ENCODE measurements around the gene GPX8.

The GPX8 gene

DNA sequence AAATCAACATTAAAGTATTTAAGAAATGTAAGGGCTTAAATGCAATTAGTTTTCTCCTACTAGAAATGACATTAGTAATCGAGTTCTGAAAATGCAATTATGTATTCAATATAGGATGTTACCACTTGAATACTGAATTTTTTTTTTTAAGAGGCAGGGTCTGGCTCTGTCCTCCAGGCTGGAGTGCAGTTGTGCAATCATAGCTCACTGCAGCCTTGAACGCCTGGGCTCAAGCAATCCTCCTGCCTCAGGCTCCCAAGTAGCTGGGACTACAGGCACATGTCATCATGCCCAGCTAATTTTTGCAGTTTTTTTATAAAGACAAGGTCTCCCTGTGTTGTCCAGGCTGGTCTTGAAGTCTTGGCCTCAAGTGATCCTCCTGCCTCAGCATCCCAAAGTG lies 11.5 kb downstream of the GPX8 start:
- TF ChIP-seq PPARA (CRISPR knock-in tag; IDR thresholded peaks at IDR 0.05; ENCODE audit: borderline replicate concordance): no peak
- ATAC-seq: no peak

DNA sequence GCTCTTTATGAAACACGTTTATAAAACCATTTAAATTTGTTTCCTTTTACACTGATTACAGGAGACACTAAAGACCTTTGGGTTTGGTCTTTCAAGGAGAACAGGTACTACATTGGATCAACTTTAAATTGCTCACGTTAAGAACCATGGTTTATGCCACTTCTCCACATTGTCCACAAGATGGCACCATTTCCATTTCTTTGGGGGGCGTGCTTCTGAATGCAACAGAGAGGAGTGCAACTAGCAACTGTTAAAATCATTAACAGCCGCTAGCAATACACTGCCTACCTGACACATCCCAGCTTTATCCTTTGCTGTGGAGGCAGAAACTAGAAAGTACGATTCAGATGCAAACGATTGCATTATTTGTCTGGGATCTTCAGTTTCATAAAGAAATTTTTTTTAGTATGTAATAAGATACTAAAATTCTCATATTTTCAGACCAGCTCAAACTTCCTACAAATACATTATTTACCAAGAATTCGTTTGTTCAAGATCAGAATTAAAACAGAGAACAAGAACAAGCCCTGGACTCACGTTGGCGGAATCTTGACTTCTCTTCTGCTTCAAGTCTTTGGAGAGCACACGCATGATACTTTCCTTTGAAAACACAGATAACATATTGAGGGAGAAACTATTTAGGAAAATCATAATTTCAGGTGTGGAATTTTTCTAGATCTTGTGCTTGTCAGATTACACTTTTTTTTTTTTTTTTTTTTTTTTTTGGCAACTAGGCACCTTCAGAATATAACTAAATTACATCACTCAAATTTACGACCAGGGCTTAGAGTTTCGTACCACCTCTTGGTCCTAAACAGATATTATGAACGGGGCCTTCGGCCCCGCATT lies 12.3 kb downstream of the GPX8 start:
- TF ChIP-seq ZNF70 (CRISPR knock-in tag; IDR thresholded peaks at IDR 0.05): no peak
- TF ChIP-seq, protein P1, sequence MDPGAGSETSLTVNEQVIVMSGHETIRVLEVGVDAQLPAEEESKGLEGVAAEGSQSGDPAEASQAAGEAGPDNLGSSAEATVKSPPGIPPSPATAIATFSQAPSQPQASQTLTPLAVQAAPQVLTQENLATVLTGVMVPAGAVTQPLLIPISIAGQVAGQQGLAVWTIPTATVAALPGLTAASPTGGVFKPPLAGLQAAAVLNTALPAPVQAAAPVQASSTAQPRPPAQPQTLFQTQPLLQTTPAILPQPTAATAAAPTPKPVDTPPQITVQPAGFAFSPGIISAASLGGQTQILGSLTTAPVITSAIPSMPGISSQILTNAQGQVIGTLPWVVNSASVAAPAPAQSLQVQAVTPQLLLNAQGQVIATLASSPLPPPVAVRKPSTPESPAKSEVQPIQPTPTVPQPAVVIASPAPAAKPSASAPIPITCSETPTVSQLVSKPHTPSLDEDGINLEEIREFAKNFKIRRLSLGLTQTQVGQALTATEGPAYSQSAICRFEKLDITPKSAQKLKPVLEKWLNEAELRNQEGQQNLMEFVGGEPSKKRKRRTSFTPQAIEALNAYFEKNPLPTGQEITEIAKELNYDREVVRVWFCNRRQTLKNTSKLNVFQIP (CRISPR knock-in tag; IDR thresholded peaks at IDR 0.05; ENCODE audit: borderline replicate concordance, low read depth): no peak
- TF ChIP-seq PPARA (CRISPR knock-in tag; IDR thresholded peaks at IDR 0.05; ENCODE audit: borderline replicate concordance): no peak
- no peak for TF ChIP-seq TCF4 (CRISPR knock-in tag; IDR thresholded peaks at IDR 0.05; ENCODE audit: borderline replicate concordance)
- TF ChIP-seq TOX (CRISPR knock-in tag; IDR thresholded peaks at IDR 0.05; ENCODE audit: borderline replicate concordance): no peak
- no peak for TF ChIP-seq ZNF565 (CRISPR knock-in tag; conservative IDR thresholded peaks at IDR 0.05; ENCODE audit: low read depth)
- TF ChIP-seq, protein P2, sequence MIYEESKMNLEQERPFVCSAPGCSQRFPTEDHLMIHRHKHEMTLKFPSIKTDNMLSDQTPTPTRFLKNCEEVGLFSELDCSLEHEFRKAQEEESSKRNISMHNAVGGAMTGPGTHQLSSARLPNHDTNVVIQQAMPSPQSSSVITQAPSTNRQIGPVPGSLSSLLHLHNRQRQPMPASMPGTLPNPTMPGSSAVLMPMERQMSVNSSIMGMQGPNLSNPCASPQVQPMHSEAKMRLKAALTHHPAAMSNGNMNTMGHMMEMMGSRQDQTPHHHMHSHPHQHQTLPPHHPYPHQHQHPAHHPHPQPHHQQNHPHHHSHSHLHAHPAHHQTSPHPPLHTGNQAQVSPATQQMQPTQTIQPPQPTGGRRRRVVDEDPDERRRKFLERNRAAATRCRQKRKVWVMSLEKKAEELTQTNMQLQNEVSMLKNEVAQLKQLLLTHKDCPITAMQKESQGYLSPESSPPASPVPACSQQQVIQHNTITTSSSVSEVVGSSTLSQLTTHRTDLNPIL (CRISPR knock-in tag; IDR thresholded peaks at IDR 0.05; ENCODE audit: low read depth): no peak
- peak; percentile 82 for ATAC-seq

DNA sequence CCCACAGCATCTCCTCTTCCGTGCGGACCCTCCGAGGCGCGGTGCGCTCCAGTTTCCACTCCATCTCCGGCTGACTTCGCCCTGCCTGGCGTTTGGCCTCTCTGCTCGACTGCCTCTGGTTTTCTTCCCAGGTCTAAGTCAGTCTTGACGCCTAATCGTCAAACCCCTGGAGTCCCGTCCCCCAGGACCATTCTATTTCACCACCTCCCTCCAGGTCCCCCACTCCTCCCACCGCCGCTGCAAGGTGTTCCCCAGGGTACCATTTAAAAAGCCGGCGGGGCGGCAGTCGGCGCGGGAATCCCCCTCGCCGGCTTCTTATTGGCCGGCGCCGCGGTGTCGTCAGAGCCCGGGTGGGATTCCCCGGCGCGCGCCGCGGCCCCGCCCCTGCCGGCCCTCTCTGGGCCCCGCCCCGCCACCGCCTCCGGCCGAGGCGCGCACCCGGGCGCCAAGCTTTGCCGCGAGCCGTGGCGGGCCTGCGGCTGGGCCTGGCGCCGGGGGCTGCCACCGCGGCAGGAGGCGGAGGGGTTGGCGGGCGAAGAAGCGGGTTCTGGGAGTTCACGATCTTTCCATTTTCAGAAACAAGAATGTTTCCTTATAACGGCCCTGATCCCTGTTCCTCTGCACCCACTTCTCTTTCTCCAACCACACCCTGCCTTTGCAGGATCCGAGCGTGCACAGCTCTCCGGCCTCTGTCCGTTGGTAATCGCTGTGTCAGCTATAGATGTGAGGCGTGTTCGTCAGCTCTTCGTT lies 13.1 kb downstream of the GPX8 start, which contains the start of gene CDC20B:
TSS of gene CDC20B (minus strand) at position 241 of the 750 bp plus-strand sequence. CDS start at position 64, 177 bp downstream.
- TF ChIP-seq, protein P3, sequence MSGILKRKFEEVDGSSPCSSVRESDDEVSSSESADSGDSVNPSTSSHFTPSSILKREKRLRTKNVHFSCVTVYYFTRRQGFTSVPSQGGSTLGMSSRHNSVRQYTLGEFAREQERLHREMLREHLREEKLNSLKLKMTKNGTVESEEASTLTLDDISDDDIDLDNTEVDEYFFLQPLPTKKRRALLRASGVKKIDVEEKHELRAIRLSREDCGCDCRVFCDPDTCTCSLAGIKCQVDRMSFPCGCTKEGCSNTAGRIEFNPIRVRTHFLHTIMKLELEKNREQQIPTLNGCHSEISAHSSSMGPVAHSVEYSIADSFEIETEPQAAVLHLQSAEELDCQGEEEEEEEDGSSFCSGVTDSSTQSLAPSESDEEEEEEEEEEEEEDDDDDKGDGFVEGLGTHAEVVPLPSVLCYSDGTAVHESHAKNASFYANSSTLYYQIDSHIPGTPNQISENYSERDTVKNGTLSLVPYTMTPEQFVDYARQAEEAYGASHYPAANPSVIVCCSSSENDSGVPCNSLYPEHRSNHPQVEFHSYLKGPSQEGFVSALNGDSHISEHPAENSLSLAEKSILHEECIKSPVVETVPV (CRISPR knock-in tag; IDR thresholded peaks at IDR 0.05): no peak
- TF ChIP-seq CSDC2 (CRISPR knock-in tag; IDR thresholded peaks at IDR 0.05) (no peak), ZFP3 (CRISPR knock-in tag; IDR thresholded peaks at IDR 0.05) (no peak), ARNTL (CRISPR knock-in tag; IDR thresholded peaks at IDR 0.05; ENCODE audit: borderline replicate concordance, low read depth) (no peak), ZFP30 (CRISPR knock-in tag; IDR thresholded peaks at IDR 0.05) (no peak)
- ATAC-seq: peak; percentile 79

DNA sequence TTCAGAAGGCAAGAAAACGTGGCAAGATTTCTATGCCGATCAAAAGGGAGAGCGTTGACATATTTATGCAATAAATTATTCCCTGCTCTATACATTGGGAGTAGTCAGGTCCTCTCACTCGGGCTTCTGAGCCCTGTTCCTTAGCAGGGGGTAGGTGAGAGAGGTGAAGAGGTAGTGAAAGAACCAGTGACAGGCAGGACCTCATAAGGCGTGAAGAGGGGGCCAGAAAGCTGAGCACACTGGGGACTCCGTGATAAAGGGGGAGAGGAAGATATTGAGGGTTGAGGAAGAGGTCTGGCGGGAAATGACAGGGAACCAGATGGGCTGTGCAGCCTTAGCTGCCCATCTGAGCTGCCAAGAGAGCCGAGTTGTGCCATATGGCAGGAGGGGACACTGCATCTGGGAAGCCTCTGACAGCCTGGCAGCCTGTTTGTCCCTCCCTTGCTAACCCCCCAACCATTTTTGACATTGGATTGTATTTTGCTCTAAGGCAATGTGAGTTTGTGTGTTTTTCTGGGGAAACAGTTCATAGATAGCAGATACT lies 13.8 kb downstream of the GPX8 start:
- TF ChIP-seq ZFP30 (CRISPR knock-in tag; IDR thresholded peaks at IDR 0.05) (no peak), ZNF70 (CRISPR knock-in tag; IDR thresholded peaks at IDR 0.05) (no peak), TCF4 (CRISPR knock-in tag; IDR thresholded peaks at IDR 0.05; ENCODE audit: borderline replicate concordance) (no peak), OSR1 (CRISPR knock-in tag; IDR thresholded peaks at IDR 0.05) (no peak), PPARA (CRISPR knock-in tag; IDR thresholded peaks at IDR 0.05; ENCODE audit: borderline replicate concordance) (no peak), ESRRG (CRISPR knock-in tag; IDR thresholded peaks at IDR 0.05) (no peak)
- TF ChIP-seq, protein P2 (CRISPR knock-in tag; IDR thresholded peaks at IDR 0.05; ENCODE audit: low read depth): no peak
- TF ChIP-seq, protein P1 (CRISPR knock-in tag; IDR thresholded peaks at IDR 0.05; ENCODE audit: borderline replicate concordance, low read depth): no peak
- TF ChIP-seq, protein P4, sequence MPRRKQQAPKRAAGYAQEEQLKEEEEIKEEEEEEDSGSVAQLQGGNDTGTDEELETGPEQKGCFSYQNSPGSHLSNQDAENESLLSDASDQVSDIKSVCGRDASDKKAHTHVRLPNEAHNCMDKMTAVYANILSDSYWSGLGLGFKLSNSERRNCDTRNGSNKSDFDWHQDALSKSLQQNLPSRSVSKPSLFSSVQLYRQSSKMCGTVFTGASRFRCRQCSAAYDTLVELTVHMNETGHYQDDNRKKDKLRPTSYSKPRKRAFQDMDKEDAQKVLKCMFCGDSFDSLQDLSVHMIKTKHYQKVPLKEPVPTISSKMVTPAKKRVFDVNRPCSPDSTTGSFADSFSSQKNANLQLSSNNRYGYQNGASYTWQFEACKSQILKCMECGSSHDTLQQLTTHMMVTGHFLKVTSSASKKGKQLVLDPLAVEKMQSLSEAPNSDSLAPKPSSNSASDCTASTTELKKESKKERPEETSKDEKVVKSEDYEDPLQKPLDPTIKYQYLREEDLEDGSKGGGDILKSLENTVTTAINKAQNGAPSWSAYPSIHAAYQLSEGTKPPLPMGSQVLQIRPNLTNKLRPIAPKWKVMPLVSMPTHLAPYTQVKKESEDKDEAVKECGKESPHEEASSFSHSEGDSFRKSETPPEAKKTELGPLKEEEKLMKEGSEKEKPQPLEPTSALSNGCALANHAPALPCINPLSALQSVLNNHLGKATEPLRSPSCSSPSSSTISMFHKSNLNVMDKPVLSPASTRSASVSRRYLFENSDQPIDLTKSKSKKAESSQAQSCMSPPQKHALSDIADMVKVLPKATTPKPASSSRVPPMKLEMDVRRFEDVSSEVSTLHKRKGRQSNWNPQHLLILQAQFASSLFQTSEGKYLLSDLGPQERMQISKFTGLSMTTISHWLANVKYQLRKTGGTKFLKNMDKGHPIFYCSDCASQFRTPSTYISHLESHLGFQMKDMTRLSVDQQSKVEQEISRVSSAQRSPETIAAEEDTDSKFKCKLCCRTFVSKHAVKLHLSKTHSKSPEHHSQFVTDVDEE (CRISPR knock-in tag; IDR thresholded peaks at IDR 0.05): no peak
- no peak; the same call in 2 of the 3 replicates for ATAC-seq
